ENCODE results near the gene TTBK1. TPM values are rescaled to one million over a fixed set of nuclear protein-coding genes. Genes with fewer than 3 reads are reported as not detected.

The TTBK1 gene
- total RNA-seq, 2 experiments from 2014 or later = 0.09 to 0.11 TPM

GRCh38 chr6:43292341-43292740, 49.1 kb downstream of the TTBK1 start:
- intact Hi-C loops (cut with micrococcal nuclease) = no loop called here
- peaks cover 3% of the 10 kb centered on the region for H3K27me3 Mint-ChIP-seq
- no peak overlapping the region for H3K27ac Mint-ChIP-seq
- H3K9me3 Mint-ChIP-seq = no peaks in the 10 kb centered on the region
- no peak for TF ChIP-seq CTCF (IDR thresholded peaks at IDR 0.05)
- POLR2A ChIA-PET = no interaction called here
- CTCF ChIA-PET = interaction anchor here (1.1 kb wide), 1 partner anchor 105 kb away, joined by 4 read pairs; no protein-coding TSS in a partner anchor
- no peak overlapping the region for H3K4me3 Mint-ChIP-seq
- ATAC-seq (no peak), DNase-seq (no peak)
- H3K36me3 Mint-ChIP-seq (ENCODE audit: low read depth) = no peaks in the 10 kb centered on the region
- no peaks in the 10 kb centered on the region for H3K4me1 Mint-ChIP-seq (ENCODE audit: low read depth)

GRCh38 chr6:43292763-43293318, 49.6 kb downstream of the TTBK1 start:
- no peak overlapping the region for H3K4me3 Mint-ChIP-seq
- POLR2A ChIA-PET = no interaction called here
- CTCF ChIA-PET = interaction anchor here (1.1 kb wide), 1 partner anchor 105 kb away, joined by 4 read pairs; no protein-coding TSS in a partner anchor
- H3K27ac Mint-ChIP-seq = no peak overlapping the region
- H3K27me3 Mint-ChIP-seq = no peaks in the 10 kb centered on the region
- no peaks in the 10 kb centered on the region for H3K9me3 Mint-ChIP-seq
- no peaks in the 10 kb centered on the region for H3K4me1 Mint-ChIP-seq (ENCODE audit: low read depth)
- no peaks in the 10 kb centered on the region for H3K36me3 Mint-ChIP-seq (ENCODE audit: low read depth)
- ATAC-seq = no peak
- intact Hi-C loops (cut with micrococcal nuclease) = no loop called here
- DNase-seq = no peak
- TF ChIP-seq CTCF (IDR thresholded peaks at IDR 0.05) = no peak

DNA sequence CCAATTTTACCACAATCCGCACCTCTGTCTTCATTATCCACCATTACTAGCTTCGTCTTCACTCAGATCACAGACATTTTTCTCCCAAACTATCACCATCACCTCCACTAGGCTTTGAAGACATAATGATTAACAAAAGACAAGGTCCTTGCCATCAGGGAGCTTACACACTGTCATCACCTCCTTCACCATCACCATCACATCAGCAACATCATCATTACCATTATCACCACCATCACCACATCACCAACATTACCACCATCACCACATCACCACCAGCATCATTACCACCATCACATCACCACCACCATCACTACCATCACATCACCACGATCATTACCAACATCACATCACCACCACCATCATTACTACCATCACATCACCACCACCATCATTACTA, 50.4 kb downstream of the TTBK1 start:
- ATAC-seq (no peak), DNase-seq (no peak)
- H3K27ac Mint-ChIP-seq = no peak overlapping the region
- ChIA-PET CTCF (interaction anchor here (1.1 kb wide), 1 partner anchor 104 kb away, joined by 4 read pairs; no protein-coding TSS in a partner anchor), POLR2A (no interaction called here)
- TF ChIP-seq CTCF (IDR thresholded peaks at IDR 0.05) = no peak
- no peak overlapping the region for H3K4me3 Mint-ChIP-seq
- H3K4me1 Mint-ChIP-seq (ENCODE audit: low read depth) = no peaks in the 10 kb centered on the region
- H3K36me3 Mint-ChIP-seq (ENCODE audit: low read depth) = no peaks in the 10 kb centered on the region
- no peaks in the 10 kb centered on the region for H3K9me3 Mint-ChIP-seq
- intact Hi-C loops (cut with micrococcal nuclease) = no loop called here
- H3K27me3 Mint-ChIP-seq = peaks cover under 1% of the 10 kb centered on the region

DNA sequence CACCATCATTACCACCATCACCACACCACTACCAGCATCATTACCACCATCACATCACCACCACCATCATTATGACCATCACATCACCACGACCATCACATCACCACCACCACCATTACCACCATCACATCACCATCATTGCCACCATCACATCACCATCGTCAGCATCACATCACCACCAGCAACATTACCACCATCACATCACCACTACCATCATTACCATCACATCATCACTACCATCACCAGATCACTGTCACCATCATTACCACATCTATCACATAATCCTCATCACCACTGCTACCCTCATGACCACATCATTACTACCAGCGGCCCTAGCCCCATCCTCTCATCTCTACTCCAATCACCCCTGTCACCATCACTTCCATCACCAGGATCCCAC, 51.3 kb downstream of the TTBK1 start:
- H3K27ac Mint-ChIP-seq = no peak overlapping the region
- no peak for DNase-seq
- POLR2A ChIA-PET = no interaction called here
- no peak overlapping the region for H3K4me3 Mint-ChIP-seq
- CTCF ChIA-PET = no interaction called here
- intact Hi-C loops (cut with micrococcal nuclease) = no loop called here
- no peaks in the 10 kb centered on the region for H3K4me1 Mint-ChIP-seq (ENCODE audit: low read depth)
- no peak for ATAC-seq
- H3K36me3 Mint-ChIP-seq (ENCODE audit: low read depth) = no peaks in the 10 kb centered on the region
- no peaks in the 10 kb centered on the region for H3K9me3 Mint-ChIP-seq
- peaks cover 2% of the 10 kb centered on the region for H3K27me3 Mint-ChIP-seq
- TF ChIP-seq CTCF (IDR thresholded peaks at IDR 0.05) = no peak

DNA sequence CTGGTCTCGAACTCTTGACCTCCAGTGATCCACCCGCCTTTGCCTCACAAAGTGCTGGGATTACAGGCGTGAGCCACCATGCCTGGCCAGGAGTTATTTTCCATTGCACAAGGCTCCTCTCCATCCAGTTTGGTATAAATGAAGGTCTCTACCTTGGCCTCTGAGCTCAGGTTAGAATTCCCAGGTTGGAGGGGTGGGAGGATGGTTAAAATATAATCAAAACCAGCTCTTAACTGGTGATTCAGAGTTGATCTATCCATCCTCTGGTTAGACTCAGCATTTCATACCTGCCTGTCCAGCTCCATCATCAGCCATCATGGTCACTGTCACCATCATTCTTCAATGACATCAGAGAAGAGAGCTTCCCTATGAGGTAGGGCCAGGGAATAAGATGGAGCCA, 52.2 kb downstream of the TTBK1 start:
- H3K27me3 Mint-ChIP-seq = peaks cover 2% of the 10 kb centered on the region
- DNase-seq = no peak
- no peak for TF ChIP-seq CTCF (IDR thresholded peaks at IDR 0.05)
- no peaks in the 10 kb centered on the region for H3K9me3 Mint-ChIP-seq
- ChIA-PET CTCF (interaction anchor here (1.3 to 2.6 kb wide), 3 partner anchors 22 to 211 kb away, joined by 3 to 10 read pairs (median 8); no protein-coding TSS in a partner anchor), POLR2A (interaction anchor here (0.9 kb wide), 1 partner anchor 66 kb away, joined by 3 read pairs; the partner anchor contains the start of gene DNPH1)
- H3K27ac Mint-ChIP-seq = no peak overlapping the region
- no peak for ATAC-seq
- no peak overlapping the region for H3K4me3 Mint-ChIP-seq
- H3K36me3 Mint-ChIP-seq (ENCODE audit: low read depth) = no peaks in the 10 kb centered on the region
- intact Hi-C loops (cut with micrococcal nuclease) = no loop called here
- H3K4me1 Mint-ChIP-seq (ENCODE audit: low read depth) = no peaks in the 10 kb centered on the region

Data from activated CD8-positive, alpha-beta T cell treated with anti-CD3 and anti-CD28 coated beads for 36 hours (primary cell).